Activated CD8-positive, alpha-beta T cell treated with anti-CD3 and anti-CD28 coated beads for 36 hours (primary cell): ENCODE data around the gene PSMD6. TPM values are rescaled to one million over a fixed set of nuclear protein-coding genes. Genes with fewer than 3 reads are reported as not detected.

Experiments
- ATAC-seq: fragments of 200-7000 bp; cut with Tn5 transposase; one replicate; pipeline ENCODE4 v1.10.0; 2021; ENCODE audit warnings: mild to moderate bottlenecking, moderate library complexity
- CTCF ChIA-PET: fragments of 350-600 bp; sonication (Branson Sonifier 250); formaldehyde crosslinking; loops from one replicate; lab custom pipeline; 2021; ENCODE audit warnings: antibody characterized with exemption; lab: Charles Lee
- POLR2A ChIA-PET: fragments of 350-600 bp; sonication (Branson Sonifier 250); formaldehyde crosslinking; loops from one replicate; lab custom pipeline; 2021; ENCODE audit warnings: antibody characterized with exemption; lab: Charles Lee
- DNase-seq: peaks from one replicate; pipeline ENCODE4 v3.0.0-alpha.2; 2020
- H3K27ac Mint-ChIP-seq: one replicate; pipeline ENCODE4 v1.8.0; 2021; ENCODE audit warnings: mild to moderate bottlenecking, mixed read lengths
- H3K27me3 Mint-ChIP-seq: one replicate; pipeline ENCODE4 v1.8.0; 2021; ENCODE audit warnings: mixed read lengths
- H3K36me3 Mint-ChIP-seq: one replicate; pipeline ENCODE4 v1.8.0; 2021; ENCODE audit warnings: low read depth, mixed read lengths
- H3K4me1 Mint-ChIP-seq: one replicate; pipeline ENCODE4 v1.8.0; 2021; ENCODE audit warnings: low read depth, mixed read lengths
- H3K4me3 Mint-ChIP-seq: one replicate; pipeline ENCODE4 v1.8.0; 2021; ENCODE audit warnings: mild to moderate bottlenecking, moderate library complexity, mixed read lengths
- H3K9me3 Mint-ChIP-seq: one replicate; pipeline ENCODE4 v1.8.0; 2021; ENCODE audit warnings: mixed read lengths
- intact Hi-C: fragments of 100-400 bp; cut with micrococcal nuclease; formaldehyde crosslinking; loops from one replicate; pipeline ENCODE4 v1.10.0; 2022
- total RNA-seq, 2 experiments: library from RNA; stranded (reverse); gene quantifications; one replicate each; pipeline ENCODE4 v1.2.3, GENCODE V29; 2021
- TF ChIP-seq, protein P1 (sequence below): fragments of 200-600 bp; IDR thresholded peaks from one replicate; pipeline ENCODE4 v1.8.0; 2022; ENCODE audit warnings: antibody characterized with exemption, mild to moderate bottlenecking

Gene PSMD6
- total RNA-seq, 2 experiments from 2014 or later, result 110 to 113 TPM

DNA sequence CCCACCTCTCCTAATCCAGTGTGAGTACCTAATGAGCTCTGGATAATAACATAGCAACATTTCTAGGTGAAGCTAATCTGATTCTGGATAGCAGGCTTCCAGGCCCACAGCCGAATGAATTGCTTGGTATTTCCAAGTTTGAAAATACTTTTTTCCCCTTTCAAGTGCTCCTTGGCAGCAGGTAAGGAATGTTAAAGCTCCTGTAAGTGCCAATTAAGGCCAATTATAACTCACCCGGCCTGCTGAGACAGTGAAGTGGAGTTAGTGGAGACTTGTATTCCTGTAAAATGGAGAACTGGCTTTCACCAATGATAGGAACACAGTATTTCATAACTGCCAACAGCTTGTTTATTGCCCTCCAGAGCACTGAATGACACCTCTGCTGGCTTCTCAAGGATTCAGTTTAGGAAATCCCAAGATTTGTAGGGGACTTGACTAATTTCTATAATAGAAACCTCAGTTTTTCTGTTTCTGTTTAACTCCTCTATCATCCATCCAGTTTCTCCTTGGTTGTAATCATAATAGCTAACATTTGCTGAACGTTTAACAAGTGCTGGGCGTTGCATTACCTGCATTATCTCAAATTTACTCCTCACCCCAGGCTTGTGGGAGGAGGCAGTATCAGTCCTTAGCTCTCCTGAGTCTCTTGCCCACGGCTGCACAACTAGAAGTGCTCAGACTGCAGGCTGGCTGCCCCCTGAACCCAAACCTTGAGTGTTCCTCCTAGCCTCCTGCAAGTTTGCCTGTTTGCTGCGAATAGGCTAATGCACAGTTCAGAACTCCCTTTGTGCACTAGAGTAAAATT is 58.4 kb downstream of the PSMD6 start:
- no peak for DNase-seq
- Mint-ChIP-seq H3K9me3 (no peaks in the 10 kb centered on the region), H3K36me3 (peaks cover 4% of the 10 kb centered on the region), H3K4me1 (peaks cover 65% of the 10 kb centered on the region), H3K4me3 (no peak overlapping the region), H3K27me3 (no peaks in the 10 kb centered on the region), H3K27ac (peak overlapping the region; percentile 57)
- CTCF ChIA-PET, result interaction anchor here (0.9 to 32.0 kb wide), 7 partner anchors 14 to 59 kb away, joined by 3 to 595 read pairs (median 4); partner anchors contain the start of gene PSMD6
- intact Hi-C loops, result loop anchor here (10.0 kb wide), 1 partner anchor 50 kb away; the partner anchor contains the start of gene SCAANT1
- POLR2A ChIA-PET, result interaction anchor here (1.4 to 5.5 kb wide), 3 partner anchors 14 to 48 kb away, joined by 3 to 43 read pairs (median 7); no protein-coding TSS in a partner anchor
- no peak for ATAC-seq
- TF ChIP-seq, protein P1, sequence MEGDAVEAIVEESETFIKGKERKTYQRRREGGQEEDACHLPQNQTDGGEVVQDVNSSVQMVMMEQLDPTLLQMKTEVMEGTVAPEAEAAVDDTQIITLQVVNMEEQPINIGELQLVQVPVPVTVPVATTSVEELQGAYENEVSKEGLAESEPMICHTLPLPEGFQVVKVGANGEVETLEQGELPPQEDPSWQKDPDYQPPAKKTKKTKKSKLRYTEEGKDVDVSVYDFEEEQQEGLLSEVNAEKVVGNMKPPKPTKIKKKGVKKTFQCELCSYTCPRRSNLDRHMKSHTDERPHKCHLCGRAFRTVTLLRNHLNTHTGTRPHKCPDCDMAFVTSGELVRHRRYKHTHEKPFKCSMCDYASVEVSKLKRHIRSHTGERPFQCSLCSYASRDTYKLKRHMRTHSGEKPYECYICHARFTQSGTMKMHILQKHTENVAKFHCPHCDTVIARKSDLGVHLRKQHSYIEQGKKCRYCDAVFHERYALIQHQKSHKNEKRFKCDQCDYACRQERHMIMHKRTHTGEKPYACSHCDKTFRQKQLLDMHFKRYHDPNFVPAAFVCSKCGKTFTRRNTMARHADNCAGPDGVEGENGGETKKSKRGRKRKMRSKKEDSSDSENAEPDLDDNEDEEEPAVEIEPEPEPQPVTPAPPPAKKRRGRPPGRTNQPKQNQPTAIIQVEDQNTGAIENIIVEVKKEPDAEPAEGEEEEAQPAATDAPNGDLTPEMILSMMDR, result no peak

- Mint-ChIP-seq H3K27ac (no peak overlapping the region), H3K4me3 (no peak overlapping the region), H3K27me3 (no peaks in the 10 kb centered on the region), H3K36me3 (peaks cover 4% of the 10 kb centered on the region), H3K9me3 (no peaks in the 10 kb centered on the region), H3K4me1 (peaks cover 60% of the 10 kb centered on the region)
- intact Hi-C loops, result loop anchor here (10.0 kb wide), 1 partner anchor 49 kb away; the partner anchor contains the start of gene SCAANT1
- ATAC-seq (no peak), DNase-seq (no peak)
- TF ChIP-seq, protein P1, result no peak
- ChIA-PET POLR2A (interaction anchor here (0.7 to 1.4 kb wide), 2 partner anchors 49 to 57 kb away, joined by 3 read pairs; no protein-coding TSS in a partner anchor), CTCF (interaction anchor here (0.9 to 32.0 kb wide), 6 partner anchors 10 to 105 kb away, joined by 3 to 595 read pairs (median 6); partner anchors contain the start of gene PSMD6)
Measured at GRCh38 chr3:63963496-63963895, 59.8 kb downstream of the PSMD6 start.

GRCh38 chr3:63961891-63962290 is 61.4 kb downstream of the PSMD6 start:
- no peak overlapping the region for H3K27ac Mint-ChIP-seq
- TF ChIP-seq, protein P1, result peak; percentile 79
- H3K4me1 Mint-ChIP-seq, result peaks cover 49% of the 10 kb centered on the region
- H3K27me3 Mint-ChIP-seq, result no peaks in the 10 kb centered on the region
- CTCF ChIA-PET, result interaction anchor here (0.6 to 32.0 kb wide), 16 partner anchors 9 to 143 kb away, joined by 3 to 595 read pairs (median 5); partner anchors contain the start of genes C3orf49, PSMD6 and SCAANT1
- H3K4me3 Mint-ChIP-seq, result no peak overlapping the region
- H3K36me3 Mint-ChIP-seq, result peaks cover 4% of the 10 kb centered on the region
- DNase-seq (no peak), ATAC-seq (peak; percentile 85)
- no peaks in the 10 kb centered on the region for H3K9me3 Mint-ChIP-seq
- intact Hi-C loops, result loop anchor here (1.0 to 10.0 kb wide), 2 partner anchors 31 to 47 kb away; partner anchors contain the start of gene SCAANT1
- POLR2A ChIA-PET, result interaction anchor here (1.4 to 1.6 kb wide), 2 partner anchors 10 to 33 kb away, joined by 4 to 5 read pairs; no protein-coding TSS in a partner anchor

Other genes with a start within 250 kb of the PSMD6 start
- gene C3orf49, start 204.2 kb downstream of the PSMD6 start, total RNA-seq, result not detected
- 10 to 100 TPM; 85.0 to 85.5 TPM for gene THOC7, start 159.7 kb downstream of the PSMD6 start, total RNA-seq
- 10 to 100 TPM; 22.5 to 25.9 TPM for gene ATXN7, start 159.6 kb downstream of the PSMD6 start, total RNA-seq
- gene SCAANT1, start 111.1 kb downstream of the PSMD6 start, total RNA-seq, result not detected
- gene PRICKLE2, start 202.0 kb upstream of the PSMD6 start, total RNA-seq, result not detected